Fibroblast of skin of scalp (primary cell): Measurements from ENCODE around the gene HOXB9.

Experiments
- DNase-seq: peaks from one replicate; pipeline ENCODE4 v3.0.0-alpha.2; 2013

HOXB9 gene

GRCh38 chr17:48596000-48596734 lies 30.0 kb downstream of the HOXB9 start:
- DNase-seq: no peak

- DNase-seq: no peak
Observed at GRCh38 chr17:48595278-48595999, 30.7 kb downstream of the HOXB9 start.

GRCh38 chr17:48594538-48595277 lies 31.4 kb downstream of the HOXB9 start:
- no peak for DNase-seq

GRCh38 chr17:48593840-48594537 lies 32.2 kb downstream of the HOXB9 start:
- DNase-seq: peak; percentile 87

GRCh38 chr17:48593126-48593829 lies 32.9 kb downstream of the HOXB9 start, which contains the start of gene HOXB5:
Gene HOXB5 (minus strand): TSS chr17:48593779. CDS start chr17:48593682, 97 bp downstream.
- no peak for DNase-seq

GRCh38 chr17:48592577-48592976 lies 33.6 kb downstream of the HOXB9 start:
- DNase-seq: no peak

GRCh38 chr17:48592057-48592514 lies 34.1 kb downstream of the HOXB9 start:
- no peak for DNase-seq

GRCh38 chr17:48591255-48592056 lies 34.7 kb downstream of the HOXB9 start:
- no peak for DNase-seq

GRCh38 chr17:48590607-48591161 lies 35.5 kb downstream of the HOXB9 start:
- no peak for DNase-seq

- DNase-seq: no peak
Observed at GRCh38 chr17:48589831-48590606, 36.1 kb downstream of the HOXB9 start, which contains the start of gene HOXB3. Gene HOXB3 (minus strand): TSS chr17:48590241. CDS start chr17:48552474, 37,767 bp downstream.

- DNase-seq: no peak
Observed at GRCh38 chr17:48589060-48589830, 36.9 kb downstream of the HOXB9 start.

- DNase-seq: no peak
Observed at GRCh38 chr17:48588528-48588927, 37.6 kb downstream of the HOXB9 start.

GRCh38 chr17:48588074-48588415 lies 38.1 kb downstream of the HOXB9 start:
- DNase-seq: no peak

GRCh38 chr17:48587276-48588073 lies 38.7 kb downstream of the HOXB9 start:
- DNase-seq: no peak

GRCh38 chr17:48586355-48587258 lies 39.6 kb downstream of the HOXB9 start:
- no peak for DNase-seq

- no peak for DNase-seq
Observed at GRCh38 chr17:48584223-48584741, 41.9 kb downstream of the HOXB9 start.
